ENCODE measurements around the gene TSPAN4. TPM values are rescaled to one million over a fixed set of nuclear protein-coding genes. Genes with fewer than 3 reads are reported as not detected.

TSPAN4 gene
- total RNA-seq, 1 experiment from 2014 or later: 50.3 TPM

GRCh38 chr11:870418-870817, 27.8 kb downstream of the TSPAN4 start (continued):
- TF ChIP-seq FOSL1 (IDR thresholded peaks at IDR 0.05; ENCODE audit: low read depth) (no peak), ZBTB33 (IDR thresholded peaks at IDR 0.05; ENCODE audit: extremely low read depth, insufficient replicate concordance, low read length) (no peak), CBX3 (IDR thresholded peaks at IDR 0.05; ENCODE audit: low read depth) (no peak), RAD21 (IDR thresholded peaks at IDR 0.05; ENCODE audit: low read depth) (no peak), ELF1 (IDR thresholded peaks at IDR 0.05; ENCODE audit: borderline replicate concordance, low read depth) (no peak), YY1 (IDR thresholded peaks at IDR 0.05; ENCODE audit: extremely low read depth, insufficient replicate concordance, low read depth, low read length) (no peak)

GRCh38 chr11:871472-871871, 28.8 kb downstream of the TSPAN4 start:
- CTCF ChIA-PET: no interaction called here
- RAD21 ChIA-PET (ENCODE audit: low non-redundant PET in 1 of 2, low total read pairs in 2 of 2, uncharacterized antibody in 2 of 2, unreplicated experiment in 2 of 2): no interaction called here

More at GRCh38 chr11:871472-871871, 28.8 kb downstream of the TSPAN4 start:
- TF ChIP-seq ZNF274 (IDR thresholded peaks at IDR 0.05; ENCODE audit: low read depth, low read length) (no peak), SP1 (IDR thresholded peaks at IDR 0.05; ENCODE audit: low read depth) (no peak), CBX3 (IDR thresholded peaks at IDR 0.05; ENCODE audit: low read depth) (no peak), RAD21 (IDR thresholded peaks at IDR 0.05; ENCODE audit: low read depth) (no peak), FOSL1 (IDR thresholded peaks at IDR 0.05; ENCODE audit: low read depth) (no peak), ELF1 (IDR thresholded peaks at IDR 0.05; ENCODE audit: borderline replicate concordance, low read depth) (no peak), JUND (IDR thresholded peaks at IDR 0.05) (no peak), CEBPB (IDR thresholded peaks at IDR 0.05; ENCODE audit: low read depth) (no peak), EZH2 (IDR thresholded peaks at IDR 0.05) (no peak), YY1 (IDR thresholded peaks at IDR 0.05; ENCODE audit: extremely low read depth, insufficient replicate concordance, low read depth, low read length) (no peak), SRF (IDR thresholded peaks at IDR 0.05; ENCODE audit: low read depth) (no peak)
- Histone ChIP-seq H3K27me3 (ENCODE audit: insufficient read depth, low read length) (no peaks in the 10 kb centered on the region), H3K36me3 (ENCODE audit: control insufficient read depth in 1 of 2, insufficient read depth in 2 of 2, low read length in 2 of 2) (no peaks in the 10 kb centered on the region), H3K9ac (ENCODE audit: low read length) (no peak overlapping the region), H3K9me3 (ENCODE audit: control insufficient read depth in 1 of 2, insufficient read depth in 1 of 2, low read depth in 1 of 2, low read length in 2 of 2) (no peaks in the 10 kb centered on the region), H3K27ac (ENCODE audit: low read depth, low read length) (no peak overlapping the region), H3K79me2 (ENCODE audit: insufficient read depth, low read length) (no peaks in the 10 kb centered on the region), H3K9me2 (ENCODE audit: insufficient read depth) (no peaks in the 10 kb centered on the region), H3K4me2 (ENCODE audit: low read length) (no peak overlapping the region), H3K4me1 (ENCODE audit: control insufficient read depth in 1 of 2, insufficient read depth in 2 of 2, low read length in 2 of 2) (peaks cover 0 to 29% of the 10 kb centered on the region in 2 experiments; a peak in 2 of 4 replicates), H4K20me1 (ENCODE audit: insufficient read depth) (no peaks in the 10 kb centered on the region), H2AFZ (ENCODE audit: low read depth, low read length, poor library complexity, severe bottlenecking) (no peak overlapping the region), H3K4me3 (replicated peaks in 1 of 2; ENCODE audit: low read depth in 1 of 2, low read length in 2 of 2) (no peak overlapping the region)
- BruUV-seq (replicated peaks): no TSS peak
- intact Hi-C loops (cut with micrococcal nuclease): loop anchor here (10.0 kb wide), 1 partner anchor 183 kb away; no protein-coding TSS in a partner anchor
- POLR2A ChIA-PET: no interaction called here
- no peak for ATAC-seq
- no peak for DNase-seq (ENCODE audit: low read depth, low spot score)

Measured in HCT116 (cell line).